HCT116 (cell line): ENCODE measurements around the gene RPIA. TPM values are rescaled to one million over a fixed set of nuclear protein-coding genes. Genes with fewer than 3 reads are reported as not detected.

Experiments used
- EGR1 ChIP-seq: IDR thresholded peaks from 2 replicates; pipeline ENCODE4 v1.6.1; 2012; ENCODE audit warnings: low read depth
- EZH2 ChIP-seq: fragments of 200-600 bp; sonication (generic); IDR thresholded peaks from 2 replicates; pipeline ENCODE4 v1.6.1; 2017; ENCODE audit warnings: antibody characterized with exemption, mixed run types
- JUND ChIP-seq: IDR thresholded peaks from 2 replicates; pipeline ENCODE4 v1.6.1; 2012
- MAX ChIP-seq: IDR thresholded peaks from 2 replicates; pipeline ENCODE4 v1.6.1; 2012
- POLR2AphosphoS5 ChIP-seq: IDR thresholded peaks from 2 replicates; pipeline ENCODE4 v1.6.1; 2011; ENCODE audit warnings: mild to moderate bottlenecking, low read depth, low read length, moderate library complexity
- TCF7L2 ChIP-seq: IDR thresholded peaks from 2 replicates; pipeline ENCODE4 v1.7.0; 2011; ENCODE audit warnings: borderline replicate concordance, inconsistent platforms; ENCODE audit not compliant: insufficient read depth, insufficient read length; ENCODE audit errors: extremely low read depth
- ZBTB33 ChIP-seq: IDR thresholded peaks from 2 replicates; pipeline ENCODE4 v1.6.1; 2011; ENCODE audit warnings: mild to moderate bottlenecking, low read length, moderate library complexity; ENCODE audit not compliant: insufficient replicate concordance; ENCODE audit errors: extremely low read depth
- ZFX ChIP-seq: fragments of 450-650 bp; IDR thresholded peaks from 2 replicates; pipeline ENCODE4 v1.6.1; 2017
- total RNA-seq: library from RNA; stranded (reverse); gene quantifications from one replicate; pipeline ENCODE4 v1.2.1, GENCODE V29; 2021; ENCODE audit not compliant: unreplicated experiment
- TF ChIP-seq, protein P1 (sequence below), 3 experiments: fragments of 200-600 bp in 1 of 3; sonication (generic) in 1 of 3; IDR thresholded peaks in 2 of 3; conservative IDR thresholded peaks in 1 of 3; 2 replicates each; pipeline ENCODE4 v1.5.1; 2012 to 2017; ENCODE audit warnings: low read depth in 2 of 3, low read length in 2 of 3, antibody characterized with exemption in 1 of 3, borderline replicate concordance in 1 of 3, control low read depth in 1 of 3, mild to moderate bottlenecking in 1 of 3, mixed read lengths in 1 of 3, mixed run types in 1 of 3, moderate library complexity in 1 of 3; ENCODE audit not compliant: insufficient read depth in 1 of 3
- TF ChIP-seq, protein P2 (sequence below): IDR thresholded peaks from 2 replicates; pipeline ENCODE4 v1.6.1; 2012

The RPIA gene
- total RNA-seq, 1 experiment from 2014 or later: 43.3 TPM

- TF ChIP-seq, protein P1, sequence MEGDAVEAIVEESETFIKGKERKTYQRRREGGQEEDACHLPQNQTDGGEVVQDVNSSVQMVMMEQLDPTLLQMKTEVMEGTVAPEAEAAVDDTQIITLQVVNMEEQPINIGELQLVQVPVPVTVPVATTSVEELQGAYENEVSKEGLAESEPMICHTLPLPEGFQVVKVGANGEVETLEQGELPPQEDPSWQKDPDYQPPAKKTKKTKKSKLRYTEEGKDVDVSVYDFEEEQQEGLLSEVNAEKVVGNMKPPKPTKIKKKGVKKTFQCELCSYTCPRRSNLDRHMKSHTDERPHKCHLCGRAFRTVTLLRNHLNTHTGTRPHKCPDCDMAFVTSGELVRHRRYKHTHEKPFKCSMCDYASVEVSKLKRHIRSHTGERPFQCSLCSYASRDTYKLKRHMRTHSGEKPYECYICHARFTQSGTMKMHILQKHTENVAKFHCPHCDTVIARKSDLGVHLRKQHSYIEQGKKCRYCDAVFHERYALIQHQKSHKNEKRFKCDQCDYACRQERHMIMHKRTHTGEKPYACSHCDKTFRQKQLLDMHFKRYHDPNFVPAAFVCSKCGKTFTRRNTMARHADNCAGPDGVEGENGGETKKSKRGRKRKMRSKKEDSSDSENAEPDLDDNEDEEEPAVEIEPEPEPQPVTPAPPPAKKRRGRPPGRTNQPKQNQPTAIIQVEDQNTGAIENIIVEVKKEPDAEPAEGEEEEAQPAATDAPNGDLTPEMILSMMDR (IDR thresholded peaks at IDR 0.05 in 2 of 3, conservative IDR thresholded peaks at IDR 0.05 in 1 of 3; ENCODE audit: borderline replicate concordance in 1 of 3, insufficient read depth in 1 of 3, low read depth in 2 of 3, low read length in 2 of 3): no peak
- no peak for TF ChIP-seq MAX
- TF ChIP-seq ZFX: no peak
- TF ChIP-seq EGR1: no peak
- TF ChIP-seq TCF7L2: no peak
- TF ChIP-seq EZH2: no peak
- no peak for TF ChIP-seq POLR2AphosphoS5
- TF ChIP-seq, protein P2, sequence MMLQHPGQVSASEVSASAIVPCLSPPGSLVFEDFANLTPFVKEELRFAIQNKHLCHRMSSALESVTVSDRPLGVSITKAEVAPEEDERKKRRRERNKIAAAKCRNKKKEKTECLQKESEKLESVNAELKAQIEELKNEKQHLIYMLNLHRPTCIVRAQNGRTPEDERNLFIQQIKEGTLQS: no peak
- TF ChIP-seq JUND: no peak
- TF ChIP-seq ZBTB33: no peak
- TF ChIP-seq, all 23 proteins: peak for 0
These were observed 18.1 kb upstream of the RPIA start (continued) for GRCh38 chr2:88673363-88673762.
